A204.1 (cell line): ENCODE measurements around the gene NPB.

Source experiments
- FAIRE-seq: peaks from 2 replicates; lab custom pipeline; 2012; peaks lifted over from hg19 to GRCh38; lab: Jason Lieb, UNC

Gene NPB

GRCh38 chr17:81926451-81927151, 24.6 kb downstream of the NPB start:
- peak; percentile 19 for FAIRE-seq

GRCh38 chr17:81927152-81927652, 25.2 kb downstream of the NPB start:
- FAIRE-seq, result no peak

- FAIRE-seq, result no peak
Measured at GRCh38 chr17:81927653-81928543, 25.9 kb downstream of the NPB start, which contains the start of gene MAFG. Gene MAFG (minus strand): TSS chr17:81927735. CDS start chr17:81923185, 4,550 bp downstream.

- FAIRE-seq, result no peak
Measured at GRCh38 chr17:81928544-81929252, 26.7 kb downstream of the NPB start.

- no peak for FAIRE-seq
Measured at GRCh38 chr17:81929253-81930141, 27.5 kb downstream of the NPB start.

GRCh38 chr17:81930142-81931125, 28.4 kb downstream of the NPB start:
- no peak for FAIRE-seq

GRCh38 chr17:81931189-81931556, 29.1 kb downstream of the NPB start:
- no peak for FAIRE-seq

- no peak for FAIRE-seq
Measured at GRCh38 chr17:81931557-81932332, 29.7 kb downstream of the NPB start.

- no peak for FAIRE-seq
Measured at GRCh38 chr17:81932333-81932983, 30.4 kb downstream of the NPB start.

GRCh38 chr17:81933178-81933699, 31.2 kb downstream of the NPB start:
- no peak for FAIRE-seq

- no peak for FAIRE-seq
Measured at GRCh38 chr17:81934098-81934757, 32.2 kb downstream of the NPB start.

- no peak for FAIRE-seq
Measured at GRCh38 chr17:81934850-81935708, 33.0 kb downstream of the NPB start.

GRCh38 chr17:81935709-81936084, 33.7 kb downstream of the NPB start:
- FAIRE-seq, result no peak

GRCh38 chr17:81939218-81939617, 37.2 kb downstream of the NPB start:
- no peak for FAIRE-seq

- FAIRE-seq, result no peak
Measured at GRCh38 chr17:81939881-81940385, 37.9 kb downstream of the NPB start.

GRCh38 chr17:81940538-81941483, 38.8 kb downstream of the NPB start:
- FAIRE-seq, result no peak
